Measurements from ENCODE around the gene SMIM13.

GRCh38 chr6:11181478-11182136 is 88.0 kb downstream of the SMIM13 start:
- TF ChIP-seq CTCF (IDR thresholded peaks at IDR 0.05) (no peak), POLR2A (IDR thresholded peaks at IDR 0.05) (no peak)

All from esophagus squamous epithelium (tissue), 4 donors.